Frontal cortex (tissue), 4 donors: Measurements from ENCODE around the gene SPEF2. TPM values are rescaled to one million over a fixed set of nuclear protein-coding genes. Genes with fewer than 3 reads are reported as not detected.
"Not testable (repeated sequence)": the region's sequence is repeated elsewhere in the genome, so short reads cannot be mapped to it uniquely, and the experiment has no call there.

Experiments used
- DNase-seq, 2 donors: peaks; one replicate each; pipeline ENCODE4 v3.0.0; 2012; ENCODE audit warnings: low spot score in 2 of 2
- FAIRE-seq: peaks from 2 replicates; lab custom pipeline; 2012; peaks lifted over from hg19 to GRCh38; lab: Jason Lieb, UNC
- total RNA-seq: library from RNA; depleted of rRNA; stranded (reverse); fragments of >200 nt; gene quantifications from one replicate; pipeline ENCODE4 v1.2.3, GENCODE V29; 2014
- donor health status: control.
- donor health status: control.
- donor health status: control.

Gene SPEF2
- total RNA-seq, 1 donor from 2014 or later: 12.2 TPM

GRCh38 chr5:35847961-35848360 is 230.3 kb downstream of the SPEF2 start:
- FAIRE-seq (no peak), DNase-seq (no peak)

GRCh38 chr5:35849860-35850259 is 232.2 kb downstream of the SPEF2 start:
- DNase-seq (no peak), FAIRE-seq (no peak)

GRCh38 chr5:35850967-35851680 is 233.5 kb downstream of the SPEF2 start:
- no peak for FAIRE-seq
- no peak for DNase-seq

GRCh38 chr5:35852084-35852734 is 234.5 kb downstream of the SPEF2 start:
- FAIRE-seq: no peak
- no peak for DNase-seq

GRCh38 chr5:35852773-35853172 is 235.1 kb downstream of the SPEF2 start:
- DNase-seq: no peak
- no peak for FAIRE-seq

- no peak for FAIRE-seq
- DNase-seq: no peak
These were observed 236.0 kb downstream of the SPEF2 start for GRCh38 chr5:35853631-35854030.

GRCh38 chr5:35854248-35854647 is 236.6 kb downstream of the SPEF2 start:
- FAIRE-seq: no peak
- no peak for DNase-seq

GRCh38 chr5:35855187-35855586 is 237.5 kb downstream of the SPEF2 start:
- DNase-seq (no peak), FAIRE-seq (no peak)

- not testable (repeated sequence) for DNase-seq, FAIRE-seq
These were observed 238.6 kb downstream of the SPEF2 start for GRCh38 chr5:35856186-35856764.

GRCh38 chr5:35856765-35857351 is 239.2 kb downstream of the SPEF2 start, which contains the start of gene IL7R:
TSS of gene IL7R (plus strand) at chr5:35856891. CDS start at chr5:35856978, 87 bp downstream.
- FAIRE-seq (no peak), DNase-seq (no peak)

GRCh38 chr5:35857606-35858205 is 240.0 kb downstream of the SPEF2 start:
- no peak for FAIRE-seq
- no peak for DNase-seq

- FAIRE-seq (no peak), DNase-seq (no peak)
These were observed 241.5 kb downstream of the SPEF2 start for GRCh38 chr5:35859101-35859661.

- FAIRE-seq (no peak), DNase-seq (no peak)
These were observed 243.0 kb downstream of the SPEF2 start for GRCh38 chr5:35860686-35861085.

- no peak for FAIRE-seq
These were observed 244.1 kb downstream of the SPEF2 start for GRCh38 chr5:35861718-35862117.

GRCh38 chr5:35862126-35862525 is 244.5 kb downstream of the SPEF2 start:
- DNase-seq (no peak), FAIRE-seq (no peak)

More at GRCh38 chr5:35861718-35862117, 244.1 kb downstream of the SPEF2 start:
- DNase-seq: no peak

- DNase-seq (no peak), FAIRE-seq (no peak)
These were observed 245.5 kb downstream of the SPEF2 start for GRCh38 chr5:35863159-35863558.
